PC-3 (cell line): ENCODE measurements around the gene ITM2C. TPM values are rescaled to one million over a fixed set of nuclear protein-coding genes. Genes with fewer than 3 reads are reported as not detected.

Experiments
- ATAC-seq: fragments of 200-7000 bp; cut with Tn5 transposase; 2 replicates; pipeline ENCODE4 v1.9.1; 2020; ENCODE audit warnings: mild to moderate bottlenecking, moderate library complexity
- BruUV-seq: library from RNA; stranded (reverse); fragments of 400-500 nt; replicated peaks from 2 replicates; lab custom pipeline; 2021; lab: Mats Ljungman, UMichigan
- CTCF ChIA-PET: fragments of 300-600 bp; sonication (Branson Sonifier 250); formaldehyde crosslinking; loops from one replicate; lab custom pipeline; 2022; ENCODE audit warnings: antibody characterized with exemption; lab: Charles Lee
- POLR2A ChIA-PET: fragments of 300-600 bp; sonication (Branson Sonifier 250); formaldehyde crosslinking; loops from one replicate; lab custom pipeline; 2022; ENCODE audit warnings: antibody characterized with exemption; ENCODE audit not compliant: unreplicated experiment; lab: Charles Lee
- DNase-seq: peaks from one replicate; pipeline ENCODE4 v3.0.0-alpha.2; 2015
- H2AFZ ChIP-seq: fragments of 300-600 bp; sonication (generic); 2 replicates; pipeline ENCODE4 v1.6.0; 2016; ENCODE audit warnings: antibody characterized with exemption, low read length
- H3F3A ChIP-seq: fragments of 300-600 bp; sonication (generic); one replicate; pipeline ENCODE4 v1.6.0; 2017; ENCODE audit warnings: antibody characterized with exemption, low read length, control low read depth, mild to moderate bottlenecking; ENCODE audit not compliant: unreplicated experiment
- H3K27ac ChIP-seq: fragments of 300-600 bp; sonication (generic); 2 replicates; pipeline ENCODE4 v1.5.1; 2016; ENCODE audit warnings: mild to moderate bottlenecking, low read length
- H3K27me3 ChIP-seq: fragments of 300-600 bp; sonication (generic); 2 replicates; pipeline ENCODE4 v1.6.1; 2016; ENCODE audit warnings: low read length, mixed read lengths
- H3K36me3 ChIP-seq: fragments of 300-600 bp; sonication (generic); 2 replicates; pipeline ENCODE4 v1.6.1; 2016; ENCODE audit warnings: low read depth, mixed run types, low read length, mixed read lengths
- H3K4me1 ChIP-seq: fragments of 300-600 bp; sonication (generic); 2 replicates; pipeline ENCODE4 v1.5.1; 2016; ENCODE audit warnings: low read length; ENCODE audit not compliant: insufficient read depth
- H3K4me2 ChIP-seq: fragments of 300-600 bp; sonication (generic); 2 replicates; pipeline ENCODE4 v1.6.0; 2016; ENCODE audit warnings: low read length
- H3K4me3 ChIP-seq: fragments of 300-600 bp; sonication (generic); 2 replicates; pipeline ENCODE4 v1.5.1; 2016; ENCODE audit warnings: mild to moderate bottlenecking, low read length, mixed read lengths
- H3K79me2 ChIP-seq: fragments of 300-600 bp; sonication (generic); 2 replicates; pipeline ENCODE4 v1.6.1; 2017; ENCODE audit warnings: low read length, mixed read lengths
- H3K9ac ChIP-seq: fragments of 300-600 bp; sonication (generic); 2 replicates; pipeline ENCODE4 v1.6.0; 2016; ENCODE audit warnings: mild to moderate bottlenecking, low read length
- H3K9me2 ChIP-seq: fragments of 300-600 bp; sonication (generic); replicated peaks from 2 replicates; pipeline ENCODE4 v1.6.1; 2016; ENCODE audit warnings: mixed run types, low read length, mixed read lengths
- H3K9me3 ChIP-seq: fragments of 300-600 bp; sonication (generic); 2 replicates; pipeline ENCODE4 v1.6.1; 2016; ENCODE audit warnings: low read length, mixed read lengths
- H4K20me1 ChIP-seq: fragments of 300-600 bp; sonication (generic); 2 replicates; pipeline ENCODE4 v1.6.1; 2016; ENCODE audit warnings: low read length, mixed read lengths
- EZH2 ChIP-seq: fragments of 300-600 bp; sonication (generic); IDR thresholded peaks from one replicate; pipeline ENCODE4 v1.6.1; 2017; ENCODE audit warnings: antibody characterized with exemption, mild to moderate bottlenecking, low read length; ENCODE audit not compliant: unreplicated experiment
- EZH2phosphoT487 ChIP-seq: fragments of 300-600 bp; sonication (generic); IDR thresholded peaks from 2 replicates; pipeline ENCODE4 v1.6.1; 2018; ENCODE audit warnings: mild to moderate bottlenecking, antibody characterized with exemption, low read length, borderline replicate concordance
- intact Hi-C: fragments of 100-400 bp; cut with micrococcal nuclease; formaldehyde crosslinking; loops from 2 replicates; pipeline ENCODE4 v1.9.0; 2023
- total RNA-seq: library from RNA; depleted of rRNA; stranded (reverse); fragments of >200 nt; gene quantifications from 2 replicates; pipeline ENCODE4 v1.2.3, GENCODE V29; 2014
- TF ChIP-seq, protein P1 (sequence below): fragments of 300-600 bp; sonication (generic); conservative IDR thresholded peaks from 2 replicates; pipeline ENCODE4 v1.5.1; 2017; ENCODE audit warnings: antibody characterized with exemption, low read depth, mild to moderate bottlenecking, low read length

The ITM2C gene
- total RNA-seq, 1 experiment from 2014 or later = 111 TPM

DNA sequence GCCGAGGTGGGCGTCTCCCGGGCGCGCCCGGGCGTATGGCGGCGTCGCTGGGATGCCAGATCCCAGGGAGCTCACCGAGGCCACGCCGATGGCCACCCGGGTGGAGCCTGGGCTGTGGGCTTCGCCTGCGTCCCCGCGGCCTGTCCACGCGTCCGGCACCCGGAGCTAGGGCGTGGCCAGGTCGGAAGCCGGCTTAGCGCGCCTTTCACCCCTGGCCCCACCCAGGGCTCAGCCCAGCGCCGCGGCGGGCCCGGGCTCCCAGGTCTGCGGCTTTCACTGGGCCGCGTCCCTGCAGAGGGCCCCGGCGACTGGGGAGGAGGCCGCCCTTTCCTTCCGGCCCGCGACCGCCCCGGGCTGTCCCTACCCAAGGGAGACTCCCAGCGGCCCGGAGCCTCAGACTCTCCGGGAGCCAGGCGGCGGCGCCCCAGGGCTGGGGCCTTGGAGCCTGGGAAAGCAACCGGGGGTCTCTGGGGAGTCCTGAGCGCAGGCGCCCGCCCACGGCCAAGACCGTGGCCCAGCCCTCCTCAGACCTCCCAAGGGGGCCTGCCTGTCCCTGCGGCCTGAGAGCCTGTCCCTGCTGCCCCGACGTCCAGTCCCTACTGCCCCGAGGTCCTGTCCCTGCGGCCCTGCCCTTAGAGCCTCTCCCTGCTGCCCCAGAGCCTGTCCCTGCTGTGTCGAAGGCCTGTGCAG, 36.3 kb upstream of the ITM2C start:
- no peak overlapping the region for H2AFZ ChIP-seq
- no peaks in the 10 kb centered on the region for H3K9me2 ChIP-seq
- H3K9ac ChIP-seq = no peak overlapping the region
- no TSS peak for BruUV-seq
- H3K27ac ChIP-seq = no peak overlapping the region
- no peaks in the 10 kb centered on the region for H3F3A ChIP-seq
- no peak overlapping the region for H3K4me3 ChIP-seq
- intact Hi-C loops = no loop called here
- DNase-seq (no peak), ATAC-seq (no peak)
- no peak for TF ChIP-seq EZH2
- no peak for TF ChIP-seq EZH2phosphoT487
- TF ChIP-seq, protein P1, sequence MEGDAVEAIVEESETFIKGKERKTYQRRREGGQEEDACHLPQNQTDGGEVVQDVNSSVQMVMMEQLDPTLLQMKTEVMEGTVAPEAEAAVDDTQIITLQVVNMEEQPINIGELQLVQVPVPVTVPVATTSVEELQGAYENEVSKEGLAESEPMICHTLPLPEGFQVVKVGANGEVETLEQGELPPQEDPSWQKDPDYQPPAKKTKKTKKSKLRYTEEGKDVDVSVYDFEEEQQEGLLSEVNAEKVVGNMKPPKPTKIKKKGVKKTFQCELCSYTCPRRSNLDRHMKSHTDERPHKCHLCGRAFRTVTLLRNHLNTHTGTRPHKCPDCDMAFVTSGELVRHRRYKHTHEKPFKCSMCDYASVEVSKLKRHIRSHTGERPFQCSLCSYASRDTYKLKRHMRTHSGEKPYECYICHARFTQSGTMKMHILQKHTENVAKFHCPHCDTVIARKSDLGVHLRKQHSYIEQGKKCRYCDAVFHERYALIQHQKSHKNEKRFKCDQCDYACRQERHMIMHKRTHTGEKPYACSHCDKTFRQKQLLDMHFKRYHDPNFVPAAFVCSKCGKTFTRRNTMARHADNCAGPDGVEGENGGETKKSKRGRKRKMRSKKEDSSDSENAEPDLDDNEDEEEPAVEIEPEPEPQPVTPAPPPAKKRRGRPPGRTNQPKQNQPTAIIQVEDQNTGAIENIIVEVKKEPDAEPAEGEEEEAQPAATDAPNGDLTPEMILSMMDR = no peak
- no peaks in the 10 kb centered on the region for H3K79me2 ChIP-seq
- H3K27me3 ChIP-seq = no peaks in the 10 kb centered on the region
- no peaks in the 10 kb centered on the region for H4K20me1 ChIP-seq
- no peak overlapping the region for H3K4me2 ChIP-seq
- no peaks in the 10 kb centered on the region for H3K9me3 ChIP-seq
- CTCF ChIA-PET = no interaction called here
- POLR2A ChIA-PET = no interaction called here
- no peaks in the 10 kb centered on the region for H3K4me1 ChIP-seq
- no peaks in the 10 kb centered on the region for H3K36me3 ChIP-seq

DNA sequence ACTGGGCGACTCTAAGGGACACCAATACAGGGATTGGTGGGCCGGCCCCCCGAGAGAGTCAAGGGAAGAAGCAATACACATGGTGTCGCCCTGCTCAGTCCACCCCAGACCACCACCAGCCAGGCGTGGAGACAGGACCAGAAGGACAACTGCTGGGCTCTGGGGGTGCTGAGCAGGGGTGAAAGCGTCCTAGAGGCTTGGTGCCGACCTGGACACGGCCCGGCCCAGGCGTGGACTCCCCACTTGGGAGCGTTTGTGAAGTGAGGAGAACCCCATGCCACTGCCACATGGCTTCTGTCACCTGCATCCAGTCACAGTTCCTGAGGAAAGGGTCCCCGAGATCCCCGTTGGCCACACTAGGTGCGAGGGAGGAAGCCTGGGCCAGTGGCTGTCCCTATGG, 35.4 kb upstream of the ITM2C start:
- Histone ChIP-seq H3K4me2 (no peak overlapping the region), H4K20me1 (no peaks in the 10 kb centered on the region), H3K27me3 (no peaks in the 10 kb centered on the region), H3K4me3 (no peak overlapping the region), H3K4me1 (no peaks in the 10 kb centered on the region), H3K9ac (no peak overlapping the region), H3K79me2 (no peaks in the 10 kb centered on the region), H3K36me3 (no peaks in the 10 kb centered on the region), H3F3A (no peaks in the 10 kb centered on the region), H3K9me3 (no peaks in the 10 kb centered on the region), H3K9me2 (no peaks in the 10 kb centered on the region), H2AFZ (no peak overlapping the region), H3K27ac (no peak overlapping the region)
- ATAC-seq (no peak), DNase-seq (no peak)
- CTCF ChIA-PET = no interaction called here
- POLR2A ChIA-PET = no interaction called here
- TF ChIP-seq EZH2 = no peak
- TF ChIP-seq EZH2phosphoT487 = no peak
- TF ChIP-seq, protein P1 = no peak
- no TSS peak for BruUV-seq
- intact Hi-C loops = no loop called here

DNA sequence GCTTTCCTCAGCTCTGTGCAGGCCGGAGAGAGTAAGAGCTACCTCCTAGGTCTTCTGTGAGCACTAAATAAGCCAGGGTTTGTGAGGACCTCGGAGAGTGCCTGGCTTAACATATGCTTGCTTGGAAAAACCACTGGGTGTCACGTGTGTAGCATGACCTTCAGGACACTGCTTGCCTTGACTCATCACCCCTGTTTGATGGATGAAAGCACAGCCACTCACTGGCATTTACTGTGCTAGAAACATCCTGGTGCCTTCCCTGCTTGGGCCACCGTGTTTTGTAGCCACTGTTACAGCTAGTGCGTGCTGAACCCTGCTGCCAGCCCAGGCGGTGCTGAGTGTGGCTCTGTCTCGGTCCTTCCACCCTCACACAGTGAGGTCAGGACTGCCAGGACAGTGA, 34.8 kb upstream of the ITM2C start:
- Histone ChIP-seq H3K4me3 (no peak overlapping the region), H3K9ac (no peak overlapping the region), H2AFZ (no peak overlapping the region), H3K79me2 (no peaks in the 10 kb centered on the region), H4K20me1 (no peaks in the 10 kb centered on the region), H3K9me3 (no peaks in the 10 kb centered on the region), H3K27me3 (no peaks in the 10 kb centered on the region), H3K27ac (no peak overlapping the region), H3K4me2 (no peak overlapping the region), H3K36me3 (no peaks in the 10 kb centered on the region), H3K9me2 (no peaks in the 10 kb centered on the region), H3K4me1 (no peaks in the 10 kb centered on the region), H3F3A (no peaks in the 10 kb centered on the region)
- ATAC-seq (no peak), DNase-seq (no peak)
- intact Hi-C loops = no loop called here
- TF ChIP-seq EZH2phosphoT487 (no peak), EZH2 (no peak)
- TF ChIP-seq, protein P1 = no peak
- POLR2A ChIA-PET = no interaction called here
- CTCF ChIA-PET = no interaction called here
- BruUV-seq = no TSS peak
